SK-N-SH treated with all-trans-retinoic acid at 6 μM for 48 hours (cell line): ENCODE measurements around the gene SARDH.

Experiments
- ATAC-seq: fragments of 200-7000 bp; cut with Tn5 transposase; 3 replicates; pipeline ENCODE4 v1.9.1; 2020; ENCODE audit warnings: mild to moderate bottlenecking, moderate library complexity
- ARNTL ChIP-seq: fragments of 450-650 bp; formaldehyde crosslinking; IDR thresholded peaks from 2 replicates; pipeline ENCODE4 v1.5.0; 2020; ENCODE audit warnings: low read depth, mild to moderate bottlenecking, moderate library complexity, borderline replicate concordance
- BACH2 ChIP-seq: fragments of 250-450 bp; sonication (Bioruptor Pico); IDR thresholded peaks from 2 replicates; pipeline ENCODE4 v1.9.0; 2021; ENCODE audit warnings: mild to moderate bottlenecking, borderline replicate concordance
- CSDC2 ChIP-seq: fragments of 250-450 bp; sonication (Bioruptor Pico); IDR thresholded peaks from 2 replicates; pipeline ENCODE4 v1.5.0; 2020; ENCODE audit warnings: mild to moderate bottlenecking, moderate library complexity
- ESRRG ChIP-seq: fragments of 250-450 bp; sonication (Bioruptor Pico); IDR thresholded peaks from 2 replicates; pipeline ENCODE4 v1.6.1; 2021; ENCODE audit warnings: mild to moderate bottlenecking
- GLIS3 ChIP-seq: fragments of 250-450 bp; sonication (Bioruptor Pico); IDR thresholded peaks from 2 replicates; pipeline ENCODE4 v1.5.0; 2020; ENCODE audit warnings: mild to moderate bottlenecking, moderate library complexity
- ISL1 ChIP-seq: fragments of 250-450 bp; sonication (Bioruptor Pico); IDR thresholded peaks from 2 replicates; pipeline ENCODE4 v2.1.2; 2022; ENCODE audit warnings: mild to moderate bottlenecking, moderate library complexity
- OSR1 ChIP-seq: fragments of 250-450 bp; sonication (Bioruptor Pico); IDR thresholded peaks from 2 replicates; pipeline ENCODE4 v1.8.0; 2022; ENCODE audit warnings: moderate library complexity, mild to moderate bottlenecking, inconsistent platforms
- PPARA ChIP-seq: fragments of 250-450 bp; sonication (Bioruptor Pico); IDR thresholded peaks from 2 replicates; pipeline ENCODE4 v1.5.0; 2020; ENCODE audit warnings: mild to moderate bottlenecking, borderline replicate concordance
- SNAI2 ChIP-seq: fragments of 250-450 bp; sonication (Bioruptor Pico); IDR thresholded peaks from 2 replicates; pipeline ENCODE4 v1.5.0; 2020; ENCODE audit warnings: mild to moderate bottlenecking, moderate library complexity
- TOX ChIP-seq: fragments of 250-450 bp; sonication (Bioruptor Pico); IDR thresholded peaks from 2 replicates; pipeline ENCODE4 v1.8.0; 2021; ENCODE audit warnings: mild to moderate bottlenecking, moderate library complexity, borderline replicate concordance
- ZC3H10 ChIP-seq: fragments of 250-450 bp; sonication (Bioruptor Pico); IDR thresholded peaks from 2 replicates; pipeline ENCODE4 v1.5.1; 2021; ENCODE audit warnings: mild to moderate bottlenecking, moderate library complexity
- ZFP3 ChIP-seq: fragments of 250-450 bp; sonication (Bioruptor Pico); IDR thresholded peaks from 2 replicates; pipeline ENCODE4 v1.5.0; 2020; ENCODE audit warnings: mild to moderate bottlenecking, moderate library complexity
- ZNF565 ChIP-seq: fragments of 450-650 bp; formaldehyde crosslinking; conservative IDR thresholded peaks from 2 replicates; pipeline ENCODE4 v1.5.0; 2020; ENCODE audit warnings: low read depth, mild to moderate bottlenecking, moderate library complexity
- ZNF70 ChIP-seq: fragments of 450-650 bp; formaldehyde crosslinking; IDR thresholded peaks from 2 replicates; pipeline ENCODE4 v1.5.0; 2020; ENCODE audit warnings: mild to moderate bottlenecking, moderate library complexity
- ZNF8 ChIP-seq: fragments of 450-650 bp; formaldehyde crosslinking; IDR thresholded peaks from 2 replicates; pipeline ENCODE4 v1.5.0; 2020; ENCODE audit warnings: mild to moderate bottlenecking, moderate library complexity
- TF ChIP-seq, protein P1 (sequence below): fragments of 250-450 bp; sonication (Bioruptor Pico); IDR thresholded peaks from 2 replicates; pipeline ENCODE4 v1.8.0; 2020; ENCODE audit warnings: mild to moderate bottlenecking, moderate library complexity, borderline replicate concordance
- TF ChIP-seq, protein P2 (sequence below): fragments of 250-450 bp; sonication (Bioruptor Pico); IDR thresholded peaks from 2 replicates; pipeline ENCODE4 v1.5.1; 2020; ENCODE audit warnings: low read depth, mild to moderate bottlenecking, moderate library complexity
- TF ChIP-seq, protein P3 (sequence below): fragments of 250-450 bp; sonication (Bioruptor Pico); IDR thresholded peaks from 2 replicates; pipeline ENCODE4 v1.8.0; 2021; ENCODE audit warnings: low read depth, mild to moderate bottlenecking, moderate library complexity, borderline replicate concordance
- TF ChIP-seq, protein P4 (sequence below): fragments of 250-450 bp; sonication (Bioruptor Pico); IDR thresholded peaks from 2 replicates; pipeline ENCODE4 v1.5.1; 2021; ENCODE audit warnings: mild to moderate bottlenecking, moderate library complexity
- TF ChIP-seq, protein P5 (sequence below): fragments of 250-450 bp; sonication (Bioruptor Pico); IDR thresholded peaks from 2 replicates; pipeline ENCODE4 v1.5.0; 2020; ENCODE audit warnings: mild to moderate bottlenecking, moderate library complexity

SARDH gene

DNA sequence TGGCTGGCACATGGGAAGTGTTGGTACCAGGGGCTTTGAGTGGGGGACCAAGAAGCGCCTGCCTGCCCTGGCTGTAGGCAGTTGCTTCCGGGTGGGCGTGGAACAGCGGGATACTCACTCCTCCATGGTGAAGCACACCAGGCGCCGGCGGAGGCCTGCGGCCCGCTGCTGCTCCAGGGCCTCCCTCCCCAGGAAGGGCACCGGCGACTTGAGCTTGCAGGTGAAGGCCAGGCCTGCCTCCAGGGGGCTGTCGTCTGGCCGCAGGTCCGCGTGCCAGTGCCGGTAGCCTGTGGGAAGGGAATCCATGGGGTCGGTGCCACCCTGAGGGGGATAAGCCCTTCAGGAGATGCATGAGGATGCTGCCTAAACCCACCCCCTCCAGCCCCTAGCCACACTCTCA, 67.7 kb downstream of the SARDH start (continued):
- TF ChIP-seq TOX (CRISPR knock-in tag) (no peak), ZFP3 (CRISPR knock-in tag) (no peak), CSDC2 (CRISPR knock-in tag) (no peak), ARNTL (CRISPR knock-in tag) (no peak)
- TF ChIP-seq, protein P1, sequence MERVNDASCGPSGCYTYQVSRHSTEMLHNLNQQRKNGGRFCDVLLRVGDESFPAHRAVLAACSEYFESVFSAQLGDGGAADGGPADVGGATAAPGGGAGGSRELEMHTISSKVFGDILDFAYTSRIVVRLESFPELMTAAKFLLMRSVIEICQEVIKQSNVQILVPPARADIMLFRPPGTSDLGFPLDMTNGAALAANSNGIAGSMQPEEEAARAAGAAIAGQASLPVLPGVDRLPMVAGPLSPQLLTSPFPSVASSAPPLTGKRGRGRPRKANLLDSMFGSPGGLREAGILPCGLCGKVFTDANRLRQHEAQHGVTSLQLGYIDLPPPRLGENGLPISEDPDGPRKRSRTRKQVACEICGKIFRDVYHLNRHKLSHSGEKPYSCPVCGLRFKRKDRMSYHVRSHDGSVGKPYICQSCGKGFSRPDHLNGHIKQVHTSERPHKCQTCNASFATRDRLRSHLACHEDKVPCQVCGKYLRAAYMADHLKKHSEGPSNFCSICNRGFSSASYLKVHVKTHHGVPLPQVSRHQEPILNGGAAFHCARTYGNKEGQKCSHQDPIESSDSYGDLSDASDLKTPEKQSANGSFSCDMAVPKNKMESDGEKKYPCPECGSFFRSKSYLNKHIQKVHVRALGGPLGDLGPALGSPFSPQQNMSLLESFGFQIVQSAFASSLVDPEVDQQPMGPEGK (CRISPR knock-in tag), result no peak
- TF ChIP-seq, all 23 proteins: peak for 0

DNA sequence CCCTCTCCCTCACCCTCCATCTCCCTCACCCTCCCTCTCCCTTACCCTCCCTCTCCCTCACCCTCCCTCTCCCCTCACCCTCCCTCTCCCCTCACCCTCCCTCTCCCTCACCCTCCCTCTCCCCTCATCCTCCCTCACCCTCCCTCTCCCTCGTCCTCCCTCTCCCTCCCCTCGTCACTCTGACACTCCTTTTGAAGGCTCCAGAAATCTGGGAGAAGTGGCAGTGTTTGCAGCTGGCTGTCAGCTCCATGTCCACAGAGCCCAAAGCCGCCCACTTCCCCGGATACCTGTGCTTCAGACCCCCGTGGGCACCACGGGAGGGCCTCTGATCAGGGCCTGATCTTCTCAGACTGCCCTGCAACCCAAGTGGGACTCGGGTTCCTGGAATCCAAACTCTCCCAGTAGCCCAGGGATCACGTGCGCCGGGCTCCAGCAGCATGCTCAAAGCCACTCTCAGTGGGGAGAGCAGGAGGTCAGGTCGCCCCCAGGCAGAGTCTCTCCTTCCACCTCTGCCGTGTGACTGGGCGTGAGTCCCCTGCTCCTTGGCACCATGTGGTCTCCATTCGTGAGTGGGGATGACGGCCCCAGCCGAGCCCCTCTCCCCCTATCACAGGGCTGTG, 68.9 kb downstream of the SARDH start:
- ATAC-seq, result no peak
- no peak for TF ChIP-seq ZFP3 (CRISPR knock-in tag)
- no peak for TF ChIP-seq ZNF565 (CRISPR knock-in tag)
- TF ChIP-seq CSDC2 (CRISPR knock-in tag), result no peak
- no peak for TF ChIP-seq ZC3H10 (CRISPR knock-in tag)
- no peak for TF ChIP-seq ESRRG
- TF ChIP-seq TOX (CRISPR knock-in tag), result no peak
- no peak for TF ChIP-seq GLIS3 (CRISPR knock-in tag)
- TF ChIP-seq PPARA (CRISPR knock-in tag), result no peak
- TF ChIP-seq, protein P2, sequence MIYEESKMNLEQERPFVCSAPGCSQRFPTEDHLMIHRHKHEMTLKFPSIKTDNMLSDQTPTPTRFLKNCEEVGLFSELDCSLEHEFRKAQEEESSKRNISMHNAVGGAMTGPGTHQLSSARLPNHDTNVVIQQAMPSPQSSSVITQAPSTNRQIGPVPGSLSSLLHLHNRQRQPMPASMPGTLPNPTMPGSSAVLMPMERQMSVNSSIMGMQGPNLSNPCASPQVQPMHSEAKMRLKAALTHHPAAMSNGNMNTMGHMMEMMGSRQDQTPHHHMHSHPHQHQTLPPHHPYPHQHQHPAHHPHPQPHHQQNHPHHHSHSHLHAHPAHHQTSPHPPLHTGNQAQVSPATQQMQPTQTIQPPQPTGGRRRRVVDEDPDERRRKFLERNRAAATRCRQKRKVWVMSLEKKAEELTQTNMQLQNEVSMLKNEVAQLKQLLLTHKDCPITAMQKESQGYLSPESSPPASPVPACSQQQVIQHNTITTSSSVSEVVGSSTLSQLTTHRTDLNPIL (CRISPR knock-in tag), result no peak
- TF ChIP-seq, protein P3, sequence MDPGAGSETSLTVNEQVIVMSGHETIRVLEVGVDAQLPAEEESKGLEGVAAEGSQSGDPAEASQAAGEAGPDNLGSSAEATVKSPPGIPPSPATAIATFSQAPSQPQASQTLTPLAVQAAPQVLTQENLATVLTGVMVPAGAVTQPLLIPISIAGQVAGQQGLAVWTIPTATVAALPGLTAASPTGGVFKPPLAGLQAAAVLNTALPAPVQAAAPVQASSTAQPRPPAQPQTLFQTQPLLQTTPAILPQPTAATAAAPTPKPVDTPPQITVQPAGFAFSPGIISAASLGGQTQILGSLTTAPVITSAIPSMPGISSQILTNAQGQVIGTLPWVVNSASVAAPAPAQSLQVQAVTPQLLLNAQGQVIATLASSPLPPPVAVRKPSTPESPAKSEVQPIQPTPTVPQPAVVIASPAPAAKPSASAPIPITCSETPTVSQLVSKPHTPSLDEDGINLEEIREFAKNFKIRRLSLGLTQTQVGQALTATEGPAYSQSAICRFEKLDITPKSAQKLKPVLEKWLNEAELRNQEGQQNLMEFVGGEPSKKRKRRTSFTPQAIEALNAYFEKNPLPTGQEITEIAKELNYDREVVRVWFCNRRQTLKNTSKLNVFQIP, result no peak
- TF ChIP-seq ISL1 (CRISPR knock-in tag), result no peak
- TF ChIP-seq ARNTL (CRISPR knock-in tag), result no peak
- TF ChIP-seq, all 23 proteins: peak for 0

DNA sequence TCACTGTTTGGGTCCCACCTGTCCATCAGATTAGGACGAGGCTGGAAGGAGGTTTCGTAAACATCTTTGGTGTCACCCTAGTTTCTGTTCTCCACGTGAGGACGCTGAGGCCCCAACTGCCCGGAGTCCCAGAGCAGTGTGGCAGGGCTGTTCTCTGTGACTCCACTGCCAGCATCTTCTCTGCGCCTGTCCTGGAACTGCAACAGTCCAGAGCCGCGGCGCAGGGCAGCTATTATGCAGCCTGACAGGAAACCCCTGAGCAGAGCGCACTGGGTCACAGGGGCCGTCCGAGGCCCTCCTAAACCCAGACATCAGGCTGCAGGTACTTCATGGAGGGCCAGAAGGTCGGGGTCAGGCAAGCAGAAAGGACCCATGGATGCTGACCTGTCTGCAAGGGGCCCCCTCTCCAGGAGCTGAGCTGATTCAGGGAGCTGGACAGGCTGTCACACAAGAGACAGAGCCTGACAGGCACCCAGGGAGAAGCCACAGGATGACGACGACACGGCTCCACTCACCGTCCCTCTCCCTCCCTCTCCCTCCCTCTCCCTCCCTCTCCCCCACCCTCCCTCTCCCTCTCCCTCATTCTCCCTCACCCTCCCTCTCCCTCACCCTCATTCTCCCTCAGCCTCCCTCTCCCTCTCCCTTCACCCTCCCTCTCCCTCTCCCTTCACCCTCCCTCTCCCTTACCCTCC, 70.2 kb downstream of the SARDH start:
- no peak for ATAC-seq
- TF ChIP-seq ZC3H10 (CRISPR knock-in tag), result no peak
- TF ChIP-seq ISL1 (CRISPR knock-in tag), result no peak
- TF ChIP-seq ZNF565 (CRISPR knock-in tag), result no peak
- TF ChIP-seq, protein P4, sequence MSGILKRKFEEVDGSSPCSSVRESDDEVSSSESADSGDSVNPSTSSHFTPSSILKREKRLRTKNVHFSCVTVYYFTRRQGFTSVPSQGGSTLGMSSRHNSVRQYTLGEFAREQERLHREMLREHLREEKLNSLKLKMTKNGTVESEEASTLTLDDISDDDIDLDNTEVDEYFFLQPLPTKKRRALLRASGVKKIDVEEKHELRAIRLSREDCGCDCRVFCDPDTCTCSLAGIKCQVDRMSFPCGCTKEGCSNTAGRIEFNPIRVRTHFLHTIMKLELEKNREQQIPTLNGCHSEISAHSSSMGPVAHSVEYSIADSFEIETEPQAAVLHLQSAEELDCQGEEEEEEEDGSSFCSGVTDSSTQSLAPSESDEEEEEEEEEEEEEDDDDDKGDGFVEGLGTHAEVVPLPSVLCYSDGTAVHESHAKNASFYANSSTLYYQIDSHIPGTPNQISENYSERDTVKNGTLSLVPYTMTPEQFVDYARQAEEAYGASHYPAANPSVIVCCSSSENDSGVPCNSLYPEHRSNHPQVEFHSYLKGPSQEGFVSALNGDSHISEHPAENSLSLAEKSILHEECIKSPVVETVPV (CRISPR knock-in tag), result no peak
- TF ChIP-seq, all 23 proteins: peak for 0

DNA sequence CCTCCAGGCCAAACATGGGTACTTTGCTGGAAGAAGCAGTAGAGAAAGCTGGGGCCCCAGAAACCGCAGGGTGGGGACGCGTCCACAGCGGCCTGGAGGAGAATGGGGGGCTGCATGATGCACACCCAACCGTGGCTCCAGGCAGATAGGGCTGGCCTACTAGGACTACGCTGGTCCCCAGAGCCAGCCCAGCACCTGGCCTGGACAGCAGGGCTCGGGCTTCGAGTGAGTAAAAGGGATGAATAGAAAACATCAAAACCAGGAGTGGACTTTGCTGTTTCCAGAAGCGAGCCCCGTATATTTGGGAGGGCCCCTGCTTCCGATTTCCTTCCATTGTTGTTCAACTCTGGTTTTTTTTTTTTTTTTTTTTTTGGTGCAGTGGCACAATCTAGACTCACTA, 71.3 kb downstream of the SARDH start:
- no peak for ATAC-seq
- TF ChIP-seq ZNF565 (CRISPR knock-in tag) (no peak), SNAI2 (CRISPR knock-in tag) (no peak), ZC3H10 (CRISPR knock-in tag) (no peak)

DNA sequence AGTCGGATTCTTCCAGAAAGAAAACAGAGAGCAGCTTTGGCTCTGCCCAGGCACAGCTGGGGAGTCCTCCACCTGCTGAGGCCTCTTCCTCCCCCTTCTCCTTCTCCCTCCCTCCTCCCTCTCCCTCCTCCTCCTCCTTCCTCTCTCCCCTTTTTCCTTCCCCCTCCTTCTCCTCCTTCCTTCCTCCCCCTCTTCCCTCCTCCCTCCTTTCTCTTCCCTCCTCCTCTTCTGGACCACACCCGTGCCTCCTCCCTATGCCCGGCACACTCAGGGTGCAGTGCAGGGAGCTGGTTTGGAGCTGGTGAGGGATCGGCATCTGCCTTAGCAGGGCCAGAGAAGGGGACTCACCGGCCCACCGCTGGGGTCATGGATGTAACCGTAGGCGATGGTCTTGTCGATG, 71.8 kb downstream of the SARDH start:
- ATAC-seq, result no peak
- TF ChIP-seq, protein P5, sequence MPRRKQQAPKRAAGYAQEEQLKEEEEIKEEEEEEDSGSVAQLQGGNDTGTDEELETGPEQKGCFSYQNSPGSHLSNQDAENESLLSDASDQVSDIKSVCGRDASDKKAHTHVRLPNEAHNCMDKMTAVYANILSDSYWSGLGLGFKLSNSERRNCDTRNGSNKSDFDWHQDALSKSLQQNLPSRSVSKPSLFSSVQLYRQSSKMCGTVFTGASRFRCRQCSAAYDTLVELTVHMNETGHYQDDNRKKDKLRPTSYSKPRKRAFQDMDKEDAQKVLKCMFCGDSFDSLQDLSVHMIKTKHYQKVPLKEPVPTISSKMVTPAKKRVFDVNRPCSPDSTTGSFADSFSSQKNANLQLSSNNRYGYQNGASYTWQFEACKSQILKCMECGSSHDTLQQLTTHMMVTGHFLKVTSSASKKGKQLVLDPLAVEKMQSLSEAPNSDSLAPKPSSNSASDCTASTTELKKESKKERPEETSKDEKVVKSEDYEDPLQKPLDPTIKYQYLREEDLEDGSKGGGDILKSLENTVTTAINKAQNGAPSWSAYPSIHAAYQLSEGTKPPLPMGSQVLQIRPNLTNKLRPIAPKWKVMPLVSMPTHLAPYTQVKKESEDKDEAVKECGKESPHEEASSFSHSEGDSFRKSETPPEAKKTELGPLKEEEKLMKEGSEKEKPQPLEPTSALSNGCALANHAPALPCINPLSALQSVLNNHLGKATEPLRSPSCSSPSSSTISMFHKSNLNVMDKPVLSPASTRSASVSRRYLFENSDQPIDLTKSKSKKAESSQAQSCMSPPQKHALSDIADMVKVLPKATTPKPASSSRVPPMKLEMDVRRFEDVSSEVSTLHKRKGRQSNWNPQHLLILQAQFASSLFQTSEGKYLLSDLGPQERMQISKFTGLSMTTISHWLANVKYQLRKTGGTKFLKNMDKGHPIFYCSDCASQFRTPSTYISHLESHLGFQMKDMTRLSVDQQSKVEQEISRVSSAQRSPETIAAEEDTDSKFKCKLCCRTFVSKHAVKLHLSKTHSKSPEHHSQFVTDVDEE (CRISPR knock-in tag), result no peak
- TF ChIP-seq BACH2 (CRISPR knock-in tag) (no peak), ZNF70 (CRISPR knock-in tag) (no peak), PPARA (CRISPR knock-in tag) (no peak), TOX (CRISPR knock-in tag) (no peak), ZFP3 (CRISPR knock-in tag) (no peak), OSR1 (CRISPR knock-in tag) (no peak), ZNF8 (CRISPR knock-in tag) (no peak)
- TF ChIP-seq, protein P3, result no peak
- TF ChIP-seq, protein P4 (CRISPR knock-in tag), result no peak
